Neural progenitor cell (in vitro differentiated cells): ENCODE data around the gene AUH. TPM values are rescaled to one million over a fixed set of nuclear protein-coding genes. Genes with fewer than 3 reads are reported as not detected.
A peak's percentile ranks its signal among the peaks of the same experiment; 100 is the strongest.

Source experiments
- DNase-seq: peaks from one replicate; pipeline ENCODE4 v3.0.0-alpha.2; 2016; ENCODE audit warnings: low spot score
- H2AFZ ChIP-seq: fragments of 200-600 bp; sonication (generic); replicated peaks from 2 replicates; pipeline ENCODE4 v1.6.1; 2016; ENCODE audit warnings: antibody characterized with exemption
- H3F3A ChIP-seq: fragments of 200-600 bp; sonication (generic); 2 replicates; pipeline ENCODE4 v1.6.1; 2016; ENCODE audit warnings: antibody characterized with exemption, low read depth
- H3K27ac ChIP-seq: fragments of 200-600 bp; sonication (generic); 2 replicates; pipeline ENCODE4 v1.5.1; 2016; ENCODE audit warnings: mild to moderate bottlenecking
- H3K27me3 ChIP-seq: fragments of 200-600 bp; sonication (generic); 2 replicates; pipeline ENCODE4 v1.6.1; 2016; ENCODE audit warnings: mild to moderate bottlenecking, moderate library complexity
- H3K36me3 ChIP-seq: fragments of 200-600 bp; sonication (generic); 2 replicates; pipeline ENCODE4 v1.5.1; 2016
- H3K4me1 ChIP-seq: fragments of 200-600 bp; sonication (generic); 2 replicates; pipeline ENCODE4 v1.6.1; 2016; ENCODE audit warnings: mixed run types
- H3K4me2 ChIP-seq: fragments of 200-600 bp; sonication (generic); 2 replicates; pipeline ENCODE4 v1.6.1; 2016
- H3K4me3 ChIP-seq: fragments of 200-600 bp; sonication (generic); 2 replicates; pipeline ENCODE4 v1.5.1; 2016
- H3K79me2 ChIP-seq: fragments of 200-600 bp; sonication (generic); 2 replicates; pipeline ENCODE4 v1.6.1; 2016; ENCODE audit warnings: low read depth
- H3K9ac ChIP-seq: fragments of 200-600 bp; sonication (generic); 2 replicates; pipeline ENCODE4 v1.6.1; 2016
- H3K9me3 ChIP-seq: fragments of 200-600 bp; sonication (generic); 2 replicates; pipeline ENCODE4 v1.5.1; 2016; ENCODE audit warnings: low read depth
- H4K20me1 ChIP-seq: fragments of 200-600 bp; sonication (generic); 2 replicates; pipeline ENCODE4 v1.6.1; 2016; ENCODE audit warnings: low read depth
- H3K27ac Mint-ChIP-seq: 3 replicates; pipeline ENCODE4 v1.8.0; 2021; ENCODE audit warnings: mixed read lengths
- H3K27me3 Mint-ChIP-seq: 2 replicates; pipeline ENCODE4 v1.8.0; 2022; ENCODE audit warnings: low read depth, mild to moderate bottlenecking, inconsistent platforms, moderate library complexity, mixed read lengths; ENCODE audit not compliant: insufficient read depth
- H3K36me3 Mint-ChIP-seq: 3 replicates; pipeline ENCODE4 v1.8.0; 2021; ENCODE audit warnings: mixed read lengths
- H3K4me1 Mint-ChIP-seq: 3 replicates; pipeline ENCODE4 v1.8.0; 2021; ENCODE audit warnings: mixed read lengths
- H3K4me3 Mint-ChIP-seq: 3 replicates; pipeline ENCODE4 v1.8.0; 2021; ENCODE audit warnings: mild to moderate bottlenecking, moderate library complexity, mixed read lengths
- H3K9me3 Mint-ChIP-seq: 3 replicates; pipeline ENCODE4 v1.8.0; 2020; ENCODE audit warnings: mixed read lengths
- CTCF ChIP-seq: fragments of 200-600 bp; sonication (generic); IDR thresholded peaks from 2 replicates; pipeline ENCODE4 v1.5.1; 2017; ENCODE audit warnings: antibody characterized with exemption, mild to moderate bottlenecking
- EZH2 ChIP-seq: fragments of 200-600 bp; sonication (generic); IDR thresholded peaks from 2 replicates; pipeline ENCODE4 v1.6.1; 2017; ENCODE audit warnings: antibody characterized with exemption, mild to moderate bottlenecking, moderate library complexity
- EZH2phosphoT487 ChIP-seq: fragments of 200-600 bp; sonication (generic); IDR thresholded peaks from 2 replicates; pipeline ENCODE4 v1.6.1; 2017; ENCODE audit warnings: antibody characterized with exemption
- total RNA-seq: library from RNA; depleted of rRNA; stranded (reverse); fragments of >200 nt; gene quantifications from 2 replicates; pipeline ENCODE4 v1.2.3, GENCODE V29; 2015; ENCODE audit warnings: low replicate concordance

Gene AUH
- total RNA-seq, 1 donor from 2014 or later, result 17.3 TPM

- peaks cover 4% of the 10 kb centered on the region for H3K36me3 Mint-ChIP-seq
- no peak overlapping the region for H3K4me2 ChIP-seq
- no peak for TF ChIP-seq CTCF
- TF ChIP-seq EZH2, result no peak
- no peak for TF ChIP-seq EZH2phosphoT487
- DNase-seq, result no peak
- no peak overlapping the region for H2AFZ ChIP-seq
- H3K9me3 ChIP-seq, result no peaks in the 10 kb centered on the region
- H3K4me1 ChIP-seq, result no peaks in the 10 kb centered on the region
- no peaks in the 10 kb centered on the region for H3K36me3 ChIP-seq
- H4K20me1 ChIP-seq, result no peaks in the 10 kb centered on the region
- no peak overlapping the region for H3K27ac ChIP-seq
- H3K27me3 ChIP-seq, result no peaks in the 10 kb centered on the region
- no peak overlapping the region for H3K9ac ChIP-seq
- peak overlapping the region; percentile 48 for H3K27ac Mint-ChIP-seq
- no peaks in the 10 kb centered on the region for H3K79me2 ChIP-seq
- no peak overlapping the region for H3K4me3 ChIP-seq
- H3K4me1 Mint-ChIP-seq, result no peaks in the 10 kb centered on the region
- H3K4me3 Mint-ChIP-seq, result no peak overlapping the region
- H3K27me3 Mint-ChIP-seq, result no peaks in the 10 kb centered on the region
- no peaks in the 10 kb centered on the region for H3K9me3 Mint-ChIP-seq
- no peaks in the 10 kb centered on the region for H3F3A ChIP-seq
Observed at GRCh38 chr9:91303741-91304415, 57.8 kb downstream of the AUH start.

- H3K27ac Mint-ChIP-seq, result no peak overlapping the region
- no peak overlapping the region for H3K27ac ChIP-seq
- no peak overlapping the region for H3K4me3 ChIP-seq
- no peaks in the 10 kb centered on the region for H3K9me3 Mint-ChIP-seq
- H3K4me3 Mint-ChIP-seq, result no peak overlapping the region
- H3K27me3 ChIP-seq, result no peaks in the 10 kb centered on the region
- no peaks in the 10 kb centered on the region for H3K4me1 ChIP-seq
- no peak overlapping the region for H3K9ac ChIP-seq
- no peaks in the 10 kb centered on the region for H3K9me3 ChIP-seq
- peaks cover 4% of the 10 kb centered on the region for H3K36me3 Mint-ChIP-seq
- H2AFZ ChIP-seq, result no peak overlapping the region
- H3K27me3 Mint-ChIP-seq, result no peaks in the 10 kb centered on the region
- H3F3A ChIP-seq, result no peaks in the 10 kb centered on the region
- no peaks in the 10 kb centered on the region for H3K36me3 ChIP-seq
- TF ChIP-seq EZH2, result no peak
- no peak for TF ChIP-seq CTCF
- TF ChIP-seq EZH2phosphoT487, result no peak
- no peaks in the 10 kb centered on the region for H3K79me2 ChIP-seq
- no peak overlapping the region for H3K4me2 ChIP-seq
- no peaks in the 10 kb centered on the region for H4K20me1 ChIP-seq
- DNase-seq, result no peak
- no peaks in the 10 kb centered on the region for H3K4me1 Mint-ChIP-seq
Observed at GRCh38 chr9:91302831-91303230, 58.9 kb downstream of the AUH start.

GRCh38 chr9:91301161-91301560 lies 60.6 kb downstream of the AUH start:
- Histone ChIP-seq H3K9me3 (no peaks in the 10 kb centered on the region), H4K20me1 (no peaks in the 10 kb centered on the region), H3K27me3 (no peaks in the 10 kb centered on the region), H3K4me1 (no peaks in the 10 kb centered on the region), H3K4me2 (no peak overlapping the region), H3F3A (no peaks in the 10 kb centered on the region), H3K9ac (no peak overlapping the region), H3K79me2 (no peaks in the 10 kb centered on the region), H3K4me3 (no peak overlapping the region), H3K27ac (no peak overlapping the region), H3K36me3 (no peaks in the 10 kb centered on the region), H2AFZ (no peak overlapping the region)
- Mint-ChIP-seq H3K36me3 (peaks cover 6% of the 10 kb centered on the region), H3K4me1 (no peaks in the 10 kb centered on the region), H3K9me3 (no peaks in the 10 kb centered on the region), H3K27me3 (no peaks in the 10 kb centered on the region), H3K27ac (no peak overlapping the region), H3K4me3 (no peak overlapping the region)
- DNase-seq, result no peak
- TF ChIP-seq EZH2phosphoT487, result no peak
- TF ChIP-seq EZH2, result no peak
- no peak for TF ChIP-seq CTCF
